Measurements from ENCODE around the gene GNL3.

GNL3 gene

DNA sequence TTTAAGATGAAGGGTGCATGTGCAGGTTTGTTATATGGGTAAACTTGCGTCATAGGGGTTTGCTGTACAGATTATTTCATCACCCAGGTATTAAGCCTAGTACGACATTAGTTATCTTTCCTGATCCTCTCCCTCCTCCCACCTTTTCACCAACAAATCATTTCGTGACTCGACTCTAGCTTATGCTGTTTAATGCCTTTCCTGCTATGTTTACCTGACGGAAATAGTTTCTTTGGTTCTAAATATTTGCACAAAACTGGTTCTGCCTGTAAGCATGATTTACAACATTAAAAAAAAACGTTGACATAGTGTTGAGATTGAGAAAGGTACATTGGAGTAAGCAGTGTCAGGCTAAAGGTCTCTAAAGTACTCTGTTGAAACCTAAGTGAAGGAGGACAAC, 2.4 kb downstream of the GNL3 start:
- DNase-seq (ENCODE audit: low spot score), result no peak

DNA sequence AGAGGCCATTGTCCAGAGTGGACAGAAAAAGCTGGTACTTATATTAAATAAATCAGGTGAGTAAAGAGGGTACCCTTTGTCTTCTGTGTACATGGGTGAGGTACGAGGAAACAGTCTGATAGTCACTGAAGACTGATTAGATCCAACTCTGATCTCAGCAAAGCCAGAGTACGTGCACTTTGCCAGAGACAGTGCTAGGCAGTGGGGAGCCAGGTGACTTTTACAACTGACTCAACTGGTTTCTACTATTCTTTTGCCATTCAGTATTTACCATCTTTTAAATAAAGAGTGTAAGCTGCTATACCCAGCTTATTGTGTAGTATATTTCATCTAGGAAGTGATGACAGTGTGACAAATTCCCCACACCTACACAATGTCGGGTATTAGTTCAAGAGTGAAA, 3.3 kb downstream of the GNL3 start:
- no peak for DNase-seq (ENCODE audit: low spot score)

DNA sequence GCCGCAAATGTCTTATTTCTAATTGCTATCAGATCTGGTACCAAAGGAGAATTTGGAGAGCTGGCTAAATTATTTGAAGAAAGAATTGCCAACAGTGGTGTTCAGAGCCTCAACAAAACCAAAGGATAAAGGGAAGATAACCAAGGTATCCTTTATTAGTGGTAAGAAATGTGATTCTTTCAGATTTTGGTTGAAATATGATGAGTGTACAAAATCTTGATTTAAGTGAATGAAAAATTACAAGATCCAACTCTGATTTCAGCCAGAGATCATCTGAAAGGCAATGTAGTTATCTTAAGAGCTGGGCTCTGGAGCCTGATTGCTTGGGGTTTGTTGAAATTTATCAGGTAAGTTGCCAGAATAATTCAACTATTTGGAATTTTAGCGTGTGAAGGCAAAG, 4.7 kb downstream of the GNL3 start:
- no peak for DNase-seq (ENCODE audit: low spot score)

DNA sequence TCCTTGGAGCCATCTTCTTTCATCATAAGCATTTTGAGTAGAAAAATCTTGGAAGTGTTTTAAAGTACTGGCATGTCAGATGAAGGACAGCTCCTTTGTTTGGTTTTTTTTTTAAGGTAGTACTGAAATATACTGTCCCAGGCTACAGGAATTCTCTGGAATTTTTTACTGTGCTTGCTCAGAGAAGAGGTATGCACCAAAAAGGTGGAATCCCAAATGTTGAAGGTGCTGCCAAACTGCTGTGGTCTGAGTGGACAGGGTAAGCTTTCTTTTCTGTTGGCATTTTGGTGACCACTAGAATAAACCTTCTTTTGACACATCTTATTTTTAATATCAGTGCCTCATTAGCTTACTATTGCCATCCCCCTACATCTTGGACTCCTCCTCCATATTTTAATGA, 7.2 kb downstream of the GNL3 start:
- DNase-seq (ENCODE audit: low spot score), result no peak

DNA sequence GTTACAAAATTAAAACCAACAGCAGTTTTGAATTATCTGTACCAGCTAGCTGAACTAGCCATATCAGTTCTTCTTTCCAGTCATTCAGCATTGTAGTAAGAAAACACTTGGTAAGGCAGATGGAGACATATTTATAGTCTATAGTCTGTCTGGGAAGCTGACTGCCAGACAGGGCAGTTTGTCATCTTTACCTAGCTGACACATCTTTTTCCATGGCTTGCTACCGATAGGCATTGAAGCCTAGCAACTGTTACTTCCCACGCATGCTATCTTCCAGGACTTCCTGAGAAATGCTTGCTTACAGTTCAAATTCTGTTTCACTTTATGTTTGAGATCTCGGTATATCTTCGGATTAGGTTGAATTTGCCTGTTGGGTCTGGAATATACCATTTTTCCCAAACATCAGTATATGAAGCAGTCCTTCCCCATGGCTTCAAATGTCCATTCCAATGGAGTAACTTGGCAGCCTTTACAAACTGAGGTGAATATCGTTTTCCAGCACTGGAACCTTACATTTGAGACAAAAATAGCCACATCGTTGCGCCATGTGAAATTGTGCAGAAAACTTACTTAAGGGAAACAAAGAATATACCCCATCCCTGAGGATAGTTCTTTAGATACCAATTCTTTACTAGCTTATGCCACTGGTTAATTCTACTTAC, 8.8 kb downstream of the GNL3 start:
- DNase-seq (ENCODE audit: low spot score), result no peak

DNA sequence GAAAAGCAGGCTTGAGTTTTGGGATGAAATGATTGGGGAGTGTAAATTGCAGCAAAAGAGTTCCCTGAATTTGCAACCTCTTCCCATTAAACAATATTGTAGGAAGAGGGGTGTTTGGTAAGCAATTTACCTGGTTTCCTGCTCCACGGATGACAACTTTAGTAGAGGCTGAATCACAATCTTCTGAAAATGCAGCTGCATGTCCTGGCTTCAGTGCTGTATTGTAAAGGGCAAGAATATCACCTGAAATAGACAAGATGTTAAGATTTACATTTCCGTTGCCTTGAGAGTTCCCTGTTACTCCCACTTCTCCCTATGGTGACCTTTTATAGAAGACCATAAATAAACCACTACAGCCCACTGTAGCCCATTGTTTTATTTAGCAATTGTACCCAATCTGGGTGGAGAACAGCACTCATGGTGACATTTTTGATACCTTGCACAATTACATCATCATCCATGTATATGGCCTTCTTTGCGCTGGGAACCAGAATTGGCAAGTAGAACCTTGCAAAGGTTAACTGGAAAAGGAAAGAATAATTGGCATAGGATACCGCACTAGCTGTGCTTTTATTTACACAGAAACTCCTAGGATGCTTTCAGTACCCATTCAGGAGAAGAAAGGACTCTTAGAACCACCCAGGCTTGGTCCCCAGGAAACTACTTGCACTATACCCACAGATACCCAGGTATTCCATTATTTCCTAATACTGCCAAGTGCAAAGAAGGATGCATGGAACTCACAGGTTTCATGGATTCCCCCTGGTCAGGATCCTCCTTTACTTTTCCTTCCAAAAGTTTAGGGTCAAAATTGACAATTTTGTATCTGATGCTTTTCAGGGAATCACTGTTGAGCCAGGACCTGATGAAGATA, 10.2 kb downstream of the GNL3 start:
- DNase-seq (ENCODE audit: low spot score), result no peak

DNA sequence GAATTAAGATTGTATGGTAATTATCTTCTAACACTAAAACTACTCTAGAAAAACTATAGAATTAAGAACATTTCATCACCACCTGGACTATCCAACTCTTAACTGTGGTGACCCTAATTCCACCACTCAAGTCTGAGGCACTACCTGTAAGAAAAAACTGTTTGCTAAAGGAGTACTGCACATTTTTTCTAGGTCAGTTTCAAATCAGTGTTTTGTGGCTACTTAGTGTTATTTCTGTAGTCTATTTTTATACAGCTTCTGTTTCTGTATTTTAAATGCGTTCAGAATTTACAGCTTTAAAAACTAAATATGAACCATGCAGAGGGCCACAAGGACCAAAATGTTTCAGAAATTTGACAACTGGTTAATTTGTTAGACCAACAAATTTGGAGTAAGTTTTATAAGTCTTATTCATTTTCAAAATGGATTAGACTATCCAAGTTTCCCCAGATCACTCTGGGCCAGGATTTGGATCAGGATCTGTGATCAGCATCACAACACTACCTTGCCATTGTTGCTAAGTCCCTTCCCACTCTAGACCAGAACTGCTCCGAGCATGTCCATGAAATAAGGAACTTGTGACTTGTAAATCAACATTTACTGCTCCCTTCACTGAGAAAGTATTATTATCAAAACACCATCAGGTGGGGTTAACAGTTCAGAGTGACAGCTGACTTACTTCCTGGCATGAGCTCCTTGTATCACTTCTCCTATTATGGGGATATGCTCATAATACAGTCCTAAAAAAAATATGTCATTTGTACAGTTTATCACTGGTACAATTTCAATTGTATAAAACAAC, 11.2 kb downstream of the GNL3 start:
- DNase-seq (ENCODE audit: low spot score), result no peak

DNA sequence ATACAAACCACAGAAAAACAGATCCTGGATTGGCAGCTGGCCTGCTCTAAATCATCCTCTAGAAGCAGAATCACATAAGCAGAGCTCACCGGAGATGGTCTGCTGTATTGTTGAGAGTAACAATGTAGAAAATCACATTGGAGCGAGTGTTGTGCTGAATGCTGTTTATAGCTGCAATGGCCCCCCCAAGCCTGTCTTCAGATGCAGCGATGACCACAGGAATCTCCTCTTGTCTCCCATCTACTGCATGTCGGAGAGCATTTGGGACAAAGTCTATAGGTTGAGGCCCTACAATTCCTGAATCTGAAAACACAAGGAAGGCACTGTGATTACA, 11.8 kb downstream of the GNL3 start:
- no peak for DNase-seq (ENCODE audit: low spot score)

DNA sequence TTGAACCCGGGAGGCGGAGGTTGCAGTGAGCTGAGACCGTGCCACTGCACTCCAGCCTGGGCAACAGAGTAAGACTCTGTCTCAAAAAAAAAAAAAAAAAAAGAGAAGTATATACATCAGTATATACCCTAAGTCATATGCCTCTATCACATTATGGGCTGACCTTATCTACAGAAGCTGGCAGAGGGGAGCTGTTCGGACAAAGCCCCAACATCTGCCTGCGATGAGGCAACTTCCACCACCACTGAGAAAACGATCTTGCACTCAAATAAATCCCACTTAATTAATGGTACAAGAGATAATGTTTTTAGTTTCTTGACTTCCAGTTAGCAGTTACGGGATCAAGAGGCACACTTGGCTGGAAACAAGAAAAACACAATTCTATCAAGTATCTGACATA, 17.5 kb downstream of the GNL3 start:
- no peak for DNase-seq (ENCODE audit: low spot score)

DNA sequence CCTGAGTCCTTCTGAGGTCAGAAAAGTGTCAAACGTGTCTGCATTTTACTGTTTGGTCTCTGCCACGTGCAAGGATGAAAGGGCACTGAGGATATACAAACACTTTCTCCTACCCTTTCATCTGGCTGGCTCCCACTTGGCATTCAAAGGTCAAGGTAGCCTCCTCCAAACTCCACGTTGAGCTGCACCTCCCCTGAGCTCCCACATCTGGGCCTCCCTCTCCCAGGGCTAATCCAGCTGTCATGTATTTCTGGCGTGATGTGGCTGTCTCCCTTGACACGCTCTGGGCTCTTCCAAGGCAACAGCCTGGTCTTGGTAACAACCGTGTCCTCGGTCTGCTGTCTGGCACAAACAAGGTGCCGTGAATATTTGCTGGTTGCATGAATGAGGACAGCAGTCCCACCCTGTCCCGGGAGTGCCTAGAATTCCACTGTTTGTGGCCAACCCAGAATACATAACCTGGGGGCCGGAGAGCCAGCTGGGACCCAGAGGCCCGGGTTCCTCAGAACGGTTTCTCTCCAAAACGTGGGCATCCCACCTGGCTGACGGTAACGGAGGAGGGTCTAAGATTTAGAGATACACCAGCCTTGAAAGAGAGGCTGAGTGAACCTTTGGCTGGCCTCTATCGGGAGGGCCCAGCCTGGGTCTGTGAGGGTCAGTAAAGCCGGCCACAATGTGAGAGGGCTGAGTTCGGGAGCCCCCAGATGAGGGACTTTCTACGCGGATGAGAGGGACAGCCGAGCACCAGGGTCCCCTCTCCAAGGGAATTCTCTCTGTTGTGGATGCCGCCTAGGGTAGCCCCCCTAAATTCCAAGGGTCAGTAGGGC, 19.0 kb downstream of the GNL3 start:
- DNase-seq (ENCODE audit: low spot score), result peak; percentile 9

DNA sequence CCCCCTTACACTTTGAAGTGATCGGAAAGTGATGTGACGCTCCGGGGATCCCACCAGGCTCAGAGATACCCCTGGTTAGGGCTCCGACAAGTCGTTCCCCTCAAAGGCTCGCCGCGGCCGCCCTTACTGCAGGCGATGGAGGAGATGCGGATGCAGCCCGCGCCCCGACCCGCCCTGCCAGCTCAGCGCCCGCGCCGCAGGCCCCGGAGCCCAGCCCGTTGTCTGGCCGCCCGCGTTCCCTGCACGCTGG, 19.5 kb downstream of the GNL3 start:
- no peak for DNase-seq (ENCODE audit: low spot score)

DNA sequence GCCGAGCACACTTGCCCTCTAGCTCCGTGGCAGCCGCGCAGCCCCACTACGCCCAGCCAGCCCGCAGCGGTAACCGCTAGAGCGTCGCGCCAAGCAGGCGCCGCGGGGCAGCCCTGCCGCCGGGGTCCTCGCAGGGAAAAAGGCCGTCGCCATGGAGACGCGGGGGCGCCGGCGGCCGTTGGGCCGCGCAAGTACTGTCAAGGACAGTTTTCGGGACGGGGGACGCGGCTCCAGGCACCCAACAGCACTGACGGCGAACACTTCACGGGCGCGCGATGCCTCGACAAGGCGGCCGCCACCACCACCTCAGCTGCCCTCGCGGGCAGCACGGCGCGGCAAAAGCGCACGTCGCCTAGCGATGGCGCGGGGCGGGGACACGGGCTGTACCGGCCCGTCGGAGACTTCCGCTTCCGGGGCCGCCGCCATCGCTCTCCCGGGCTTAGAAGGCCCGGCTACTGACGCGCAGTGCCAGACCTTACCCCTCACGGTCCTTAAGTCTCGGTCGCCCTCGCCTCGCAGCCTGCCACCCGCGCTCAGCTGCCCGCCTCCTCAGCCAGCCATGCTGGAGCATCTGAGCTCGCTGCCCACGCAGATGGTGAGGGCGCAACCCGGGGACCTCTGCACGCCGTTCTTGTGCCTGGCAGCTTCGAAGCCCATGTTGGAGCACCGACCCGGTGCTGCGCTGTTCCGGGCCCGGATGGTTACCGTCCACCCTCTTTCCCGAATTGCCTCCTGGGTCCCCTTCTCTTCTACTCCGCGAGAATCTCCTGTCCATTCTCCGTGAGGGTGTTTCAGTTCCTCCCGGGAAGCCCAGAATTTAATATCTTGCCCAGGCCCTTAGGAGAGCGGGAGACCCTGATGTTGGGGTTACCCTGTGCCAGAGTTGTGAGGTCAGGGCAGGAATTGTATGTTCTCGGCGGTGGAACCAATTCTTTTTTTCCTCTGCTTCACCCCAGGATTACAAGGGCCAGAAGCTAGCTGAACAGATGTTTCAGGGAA, 20.2 kb downstream of the GNL3 start, which contains the start of the genes GLT8D1 and SPCS1:
GLT8D1 (minus strand) TSS at position 104 of the 999 bp plus-strand sequence. CDS start 5,331 bp downstream, outside the sequence.
SPCS1 (plus strand) TSS at position 419 of the 999 bp plus-strand sequence; CDS start at position 560, 141 bp downstream.
- DNase-seq (ENCODE audit: low spot score), result peak; percentile 93

DNA sequence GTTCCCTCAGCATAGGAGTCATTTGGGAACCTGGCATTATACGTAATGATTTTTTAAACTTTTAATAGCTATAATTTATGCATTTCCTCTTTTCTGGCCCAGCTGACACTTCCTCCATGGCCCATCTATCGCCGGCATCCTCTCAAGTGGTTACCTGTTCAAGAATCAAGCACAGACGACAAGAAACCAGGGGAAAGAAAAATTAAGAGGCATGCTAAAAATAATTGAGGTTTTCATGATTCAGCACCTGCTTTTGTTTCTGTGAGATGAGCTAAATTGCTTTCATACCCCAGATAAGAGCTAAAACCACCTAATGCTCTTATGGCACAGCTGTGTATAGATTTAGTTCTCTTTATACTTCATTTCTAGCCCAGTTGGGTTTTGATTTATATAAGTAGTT, 21.8 kb downstream of the GNL3 start:
- DNase-seq (ENCODE audit: low spot score), result no peak

DNA sequence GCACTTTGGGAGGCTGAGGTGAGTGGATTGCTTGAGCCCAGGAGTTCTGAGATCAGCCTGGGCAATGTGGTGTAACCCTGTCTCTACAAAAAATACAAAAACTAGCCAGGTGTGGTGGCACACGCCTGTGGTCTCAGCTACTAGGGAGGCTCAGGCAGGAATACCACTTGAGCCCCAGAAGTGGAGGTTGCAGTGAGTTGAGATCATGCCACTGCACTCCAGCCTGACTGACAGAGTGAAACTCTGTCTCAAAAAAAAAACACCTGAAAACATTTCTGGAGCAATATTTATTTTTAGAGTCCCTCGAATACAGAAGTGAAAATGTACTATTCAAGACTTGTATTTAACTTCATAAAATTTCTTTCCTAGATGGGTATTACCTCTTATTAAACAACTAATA, 24.7 kb downstream of the GNL3 start:
- DNase-seq (ENCODE audit: low spot score), result no peak

DNA sequence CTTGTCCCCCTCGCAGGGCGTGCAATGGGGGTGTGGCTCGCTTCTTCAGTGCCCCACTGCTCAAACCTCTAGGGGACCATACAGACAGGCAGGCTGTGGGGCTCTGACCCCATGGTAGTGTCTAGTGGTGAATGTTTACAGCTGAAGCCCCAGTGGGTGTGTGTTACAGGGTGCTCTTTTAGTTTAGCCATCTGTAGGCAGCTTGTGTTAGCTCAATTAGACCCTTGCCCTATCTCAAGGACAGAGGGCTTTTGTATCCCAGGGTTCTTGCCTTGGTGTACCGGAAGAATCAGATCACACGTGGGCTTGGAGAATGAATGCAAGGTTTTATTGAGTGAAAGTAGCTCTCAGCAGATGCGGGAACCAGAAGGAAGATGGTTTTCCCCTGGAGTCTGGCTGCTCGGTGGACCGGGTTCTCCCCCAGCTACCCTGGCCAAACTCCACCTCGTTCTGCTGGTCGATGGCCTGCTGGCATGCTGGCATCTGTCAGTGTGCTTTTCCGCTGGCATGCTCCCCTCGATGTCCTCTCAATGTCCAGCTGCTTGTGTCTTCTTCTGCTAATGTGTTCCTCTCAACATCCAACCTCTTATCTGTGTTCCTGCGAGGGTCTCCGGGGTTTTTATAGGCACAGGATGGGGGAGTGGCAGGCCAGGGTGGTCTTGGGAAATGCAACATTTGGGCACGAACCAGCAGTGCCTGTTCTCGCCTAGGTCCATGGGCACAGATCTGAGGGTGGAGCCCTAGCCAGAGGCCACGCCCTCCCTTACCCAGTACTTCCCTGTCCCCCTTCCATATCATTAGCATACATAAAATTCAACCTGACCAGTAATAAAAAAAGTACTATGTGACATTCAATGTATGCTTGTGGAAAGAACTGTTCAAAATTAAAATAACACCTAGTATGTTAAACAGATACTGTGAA, 26.7 kb downstream of the GNL3 start:
- DNase-seq (ENCODE audit: low spot score), result peak; percentile 13

DNA sequence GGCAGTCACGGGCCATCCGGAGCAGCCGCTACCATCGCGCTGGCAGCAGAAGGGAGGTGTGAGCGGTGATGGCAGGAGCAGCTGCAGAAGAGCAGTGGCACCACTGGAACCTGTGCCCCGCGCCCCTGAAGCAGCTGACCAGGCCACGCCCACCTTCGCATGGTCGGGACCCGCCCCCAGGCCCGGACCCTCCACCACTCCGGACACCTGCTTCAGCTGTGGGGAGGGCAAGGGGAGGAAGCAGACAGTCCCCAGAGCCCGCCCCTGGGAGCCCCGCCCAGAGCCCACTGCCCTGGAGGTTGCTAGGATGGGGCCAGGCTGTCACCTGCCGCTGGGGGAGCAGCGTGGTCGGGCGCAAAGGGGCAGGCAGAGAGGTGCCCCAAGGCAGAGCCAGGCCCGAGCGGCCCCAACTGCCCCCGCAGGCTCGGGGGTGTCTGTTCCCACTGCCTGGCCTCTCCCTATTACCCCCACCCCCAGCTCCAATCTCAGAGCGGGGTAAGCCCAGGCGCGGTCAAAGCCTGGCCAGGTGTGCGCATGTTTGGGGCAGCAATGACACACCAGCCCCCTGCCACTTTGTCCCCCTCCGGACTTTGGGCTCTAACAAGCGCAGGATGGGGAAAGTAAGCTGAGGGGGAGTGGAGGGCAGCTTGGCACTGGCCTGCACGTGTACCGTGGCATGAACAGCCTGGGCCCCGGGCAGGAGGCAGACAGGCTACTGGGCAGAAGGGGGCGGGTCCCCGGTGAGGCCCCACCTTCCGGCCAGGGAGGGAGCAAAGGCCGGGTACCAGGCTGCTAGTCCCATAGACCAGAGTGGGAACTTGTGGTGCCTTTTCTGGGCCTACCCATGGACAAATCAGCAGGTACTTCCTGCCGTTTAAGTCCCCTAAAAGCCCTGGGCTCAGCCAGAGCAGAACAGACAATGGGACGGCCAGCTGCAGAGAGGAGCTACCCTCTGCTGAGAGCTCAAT, 28.8 kb downstream of the GNL3 start:
- no peak for DNase-seq (ENCODE audit: low spot score)

DNA sequence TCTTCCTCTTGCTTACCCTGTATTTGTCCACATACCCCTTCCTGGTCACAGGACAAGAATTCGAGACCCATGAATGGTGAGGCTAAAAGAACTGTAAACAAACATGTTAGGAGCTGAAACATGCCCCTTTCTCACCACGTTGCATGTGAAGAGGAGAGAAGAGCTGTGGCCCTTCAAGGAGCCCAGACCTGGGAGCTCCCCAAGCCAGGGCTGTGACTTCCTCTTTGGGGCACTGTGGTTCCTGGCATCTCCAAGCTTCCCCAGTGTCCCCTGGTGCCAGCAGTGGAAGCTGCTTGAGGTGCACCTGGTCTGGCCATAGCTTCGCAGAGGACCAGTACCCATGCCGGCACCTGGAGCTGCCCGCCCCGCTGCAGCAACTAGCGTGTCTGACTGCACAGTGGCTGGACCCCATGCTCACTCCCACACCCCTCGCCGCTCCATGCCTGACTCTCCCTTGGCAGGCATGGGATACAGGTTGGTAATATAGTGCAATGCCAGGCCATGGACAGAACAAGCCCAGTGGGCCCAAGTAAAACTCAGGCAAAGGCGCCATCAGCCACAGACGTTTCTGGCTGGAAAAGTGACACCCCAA, 30.0 kb downstream of the GNL3 start:
- peak; percentile 14 for DNase-seq (ENCODE audit: low spot score)

DNA sequence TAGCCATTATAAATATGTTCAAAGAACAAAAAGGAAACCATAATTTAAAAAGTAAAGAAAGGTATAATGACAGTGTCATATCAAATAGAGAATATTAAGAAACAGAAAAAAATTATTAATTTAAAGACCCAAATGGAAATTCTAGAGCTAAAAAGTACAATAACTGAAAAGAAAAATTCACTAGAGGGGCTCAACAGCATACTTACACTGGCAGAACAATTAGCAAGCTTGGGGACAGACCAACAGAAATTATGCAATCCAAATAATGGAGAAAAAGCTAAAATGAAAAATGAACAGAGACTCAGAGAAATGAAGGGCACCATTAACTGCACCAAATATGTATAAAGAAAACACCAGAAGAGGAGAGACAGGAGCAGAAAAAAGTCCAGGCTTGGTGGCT, 33.8 kb downstream of the GNL3 start:
- no peak for DNase-seq (ENCODE audit: low spot score)
